GM21576 (cell line): ENCODE results near the gene SIGMAR1.
"Not testable (repeated sequence)": the region's sequence is repeated elsewhere in the genome, so short reads cannot be mapped to it uniquely, and the experiment has no call there.

Experiments used
- ATAC-seq: cut with Tn5 transposase; IDR thresholded peaks from one replicate; pipeline ENCODE4 v1.9.1; 2021; ENCODE audit warnings: mild to moderate bottlenecking, moderate library complexity; ENCODE audit not compliant: unreplicated experiment

SIGMAR1 gene

DNA sequence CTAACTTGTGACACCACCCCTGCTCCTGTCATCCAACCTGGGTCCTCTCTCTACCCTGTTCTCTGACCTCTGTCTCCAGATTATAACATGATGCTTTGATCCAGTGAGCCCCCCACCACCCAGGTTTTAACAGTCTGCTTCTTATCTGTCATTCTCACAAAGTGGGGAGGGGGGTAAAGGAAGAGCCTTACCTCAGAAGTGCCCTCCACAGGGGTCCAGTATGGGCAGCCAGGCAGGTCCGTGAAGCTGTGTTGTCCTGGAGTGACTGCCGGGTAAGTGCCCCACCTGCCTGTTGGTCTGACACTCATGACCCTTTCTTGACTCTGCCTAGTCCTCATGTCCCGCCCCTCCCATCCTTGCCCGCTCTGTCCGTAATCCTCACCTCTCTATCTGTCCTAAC, 17.8 kb upstream of the SIGMAR1 start:
- no peak for ATAC-seq

DNA sequence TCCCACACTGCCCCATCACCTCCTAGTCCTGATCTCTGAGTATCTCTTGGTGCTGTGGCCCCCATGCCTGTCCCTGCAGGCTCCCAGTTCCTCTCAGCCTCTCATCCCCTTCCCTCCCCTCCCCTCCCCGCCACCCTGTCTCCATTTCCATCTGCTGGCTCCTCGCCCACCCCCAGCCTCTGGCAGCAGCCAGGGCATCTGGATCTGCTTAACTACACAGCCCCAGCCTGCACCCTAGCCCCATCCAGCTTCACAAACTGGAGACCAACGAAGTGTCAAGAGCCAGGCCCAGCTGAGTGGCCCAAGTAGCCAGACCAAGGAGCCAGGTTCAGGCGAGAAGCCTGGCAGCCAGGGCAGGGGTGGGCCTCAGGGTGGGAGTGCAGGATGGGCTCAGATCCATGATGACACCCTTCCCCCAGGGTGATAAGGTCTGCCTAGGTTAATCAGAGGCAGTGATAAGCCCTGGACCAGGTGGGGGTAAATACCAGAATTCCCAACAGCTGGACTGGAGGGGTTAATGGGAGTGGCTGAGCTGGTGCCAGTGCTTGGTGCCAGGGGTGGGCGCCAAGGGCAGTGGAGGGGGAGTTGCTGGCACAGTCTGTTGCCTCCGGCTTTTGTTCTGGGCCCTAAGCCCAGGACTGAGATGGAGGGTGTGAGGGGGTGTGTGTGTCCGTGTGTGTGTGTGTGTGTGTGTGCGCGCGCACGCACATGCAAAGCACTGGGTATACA, 16.9 kb upstream of the SIGMAR1 start:
- ATAC-seq = no peak

DNA sequence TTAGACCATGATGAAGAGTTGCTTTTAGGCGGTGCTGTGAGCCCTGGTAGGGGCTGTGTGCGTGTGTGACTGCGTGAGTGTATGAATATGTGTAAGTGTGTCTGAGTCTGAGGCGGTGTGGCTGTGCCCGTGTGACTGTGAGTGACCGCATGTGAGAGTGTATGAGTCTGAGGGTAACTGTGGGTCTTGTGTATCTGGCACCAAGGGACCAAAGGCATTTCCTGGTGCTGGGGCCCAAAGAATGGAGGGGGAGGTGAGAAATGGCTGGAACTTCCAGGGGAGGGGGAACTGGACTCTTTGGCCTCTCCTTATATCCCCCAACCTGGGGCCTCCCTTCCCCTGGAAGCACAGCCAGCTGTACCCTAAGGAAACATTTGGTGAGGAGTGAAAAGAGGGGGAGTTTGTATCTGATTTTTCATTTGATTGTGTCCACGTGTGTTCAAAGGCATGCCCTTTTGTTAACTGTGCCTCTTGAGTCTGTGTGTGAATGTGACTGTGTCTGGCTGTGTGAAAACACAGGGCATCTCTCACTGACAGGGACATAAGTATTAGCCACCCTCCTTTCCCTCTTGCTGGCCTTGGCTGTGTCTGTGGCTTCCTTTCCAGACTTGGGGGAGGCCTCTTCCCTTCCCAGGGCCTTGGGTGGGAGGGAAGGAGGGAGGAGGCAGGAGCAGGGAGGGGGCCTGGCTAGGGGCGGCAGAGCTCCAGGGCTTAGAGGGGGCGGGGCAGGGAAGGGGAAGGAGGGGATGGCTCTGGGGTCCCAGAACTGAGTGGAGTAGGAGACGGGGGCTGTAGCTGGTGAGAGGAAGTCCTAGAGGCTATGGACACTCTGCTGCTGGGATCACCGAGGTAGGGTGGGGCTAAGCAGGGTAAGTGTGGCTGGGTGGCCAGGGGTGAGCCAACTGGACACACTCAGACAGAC, 15.8 kb upstream of the SIGMAR1 start:
- no peak for ATAC-seq

DNA sequence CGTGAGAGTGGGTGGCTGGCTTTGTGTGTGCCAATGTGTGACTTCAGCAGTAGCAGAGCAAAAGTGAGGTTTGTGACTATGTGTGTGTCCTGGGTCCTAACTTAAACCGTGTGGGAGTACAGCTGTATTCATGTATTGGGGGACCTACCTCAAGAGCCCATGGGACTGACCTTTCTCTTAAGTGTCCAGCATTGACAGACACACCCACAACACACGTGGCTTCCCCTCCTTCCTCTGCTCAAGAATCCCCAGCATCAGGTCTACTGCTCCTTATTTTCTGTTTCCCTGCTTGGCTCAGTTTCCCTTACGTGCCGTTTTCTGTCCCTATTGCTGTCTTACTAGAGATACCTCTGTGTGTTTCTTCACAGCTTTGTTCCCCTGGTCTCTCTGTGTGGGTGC, 15.0 kb upstream of the SIGMAR1 start:
- no peak for ATAC-seq

DNA sequence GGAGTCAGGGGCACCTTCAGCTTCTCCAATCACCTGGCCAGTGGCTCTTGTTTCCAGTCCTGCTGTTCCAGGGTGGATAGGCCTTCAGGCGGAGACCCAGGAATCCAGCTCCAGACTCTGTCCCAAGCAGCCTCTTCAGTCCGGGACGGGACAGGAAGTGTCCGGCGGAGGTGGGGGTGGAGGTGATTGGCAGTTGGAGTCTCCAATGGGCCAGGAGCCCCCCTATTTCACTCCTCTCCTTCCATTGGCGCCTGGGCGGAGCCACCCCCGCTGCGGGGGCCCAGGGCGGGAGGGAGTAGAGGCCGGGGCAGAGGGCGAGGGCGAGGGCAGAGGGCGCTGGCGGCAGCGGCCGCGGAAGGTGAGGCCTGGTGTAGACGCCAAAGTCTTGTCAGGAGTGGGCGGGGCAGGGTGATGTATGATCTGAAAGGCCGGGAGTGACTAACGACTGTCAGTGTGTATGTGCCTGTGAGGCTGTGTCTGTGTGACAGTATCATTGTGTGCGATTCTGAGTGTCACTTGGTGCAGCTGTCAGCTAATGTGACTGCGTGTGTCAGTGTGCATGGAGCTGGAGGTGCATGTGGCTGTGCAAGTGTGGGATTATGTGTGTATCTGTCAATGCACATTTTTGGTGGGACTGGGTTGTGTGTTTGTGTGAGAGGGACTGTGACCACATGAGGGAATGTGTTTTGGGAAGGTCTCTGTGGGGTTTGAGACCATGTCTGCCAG, 14.5 kb upstream of the SIGMAR1 start, which contains the start of gene IL11RA:
IL11RA (plus strand) TSS at position 310 of the 726 bp plus-strand sequence. CDS start 3,033 bp downstream, outside the sequence.
- ATAC-seq = no peak

DNA sequence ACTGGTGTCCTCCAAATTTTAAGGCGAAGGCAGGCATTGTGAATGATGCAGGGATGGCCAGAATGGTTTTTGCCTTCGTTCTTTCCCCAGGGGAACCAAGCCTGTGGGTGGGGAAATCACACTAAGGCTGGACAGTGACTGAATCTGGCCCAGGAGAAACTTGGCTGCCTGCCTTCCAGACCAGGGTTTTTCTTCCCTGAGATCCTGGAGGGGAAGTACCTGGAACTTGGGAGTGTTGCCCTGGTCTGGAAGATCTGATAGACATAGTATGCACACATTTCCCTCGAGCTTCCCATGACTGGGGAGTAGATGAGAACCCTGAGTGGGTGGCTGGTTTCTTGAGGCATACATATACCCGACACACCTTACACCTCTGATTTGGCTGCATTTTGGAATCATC, 13.7 kb upstream of the SIGMAR1 start:
- no peak for ATAC-seq

DNA sequence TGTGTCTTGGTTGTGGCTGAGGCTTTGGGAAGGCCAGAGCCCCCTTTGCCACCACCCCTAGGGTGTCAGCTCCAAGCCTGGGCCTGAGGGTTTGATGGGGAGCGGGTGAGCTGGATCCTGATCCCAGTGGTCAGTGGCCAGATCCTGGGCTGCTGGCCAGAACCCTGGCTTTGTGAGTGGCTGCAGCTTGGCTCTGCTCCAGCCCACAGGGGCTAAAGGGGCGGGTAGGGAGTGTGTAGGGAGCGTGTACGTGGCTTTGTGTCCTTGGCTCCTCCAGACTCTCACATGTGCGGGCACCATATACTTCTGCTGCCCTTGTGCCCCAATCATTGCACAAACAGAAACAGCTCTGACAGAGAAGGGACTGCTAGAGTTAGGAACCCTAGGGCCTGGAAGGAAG, 13.2 kb upstream of the SIGMAR1 start:
- ATAC-seq = no peak

DNA sequence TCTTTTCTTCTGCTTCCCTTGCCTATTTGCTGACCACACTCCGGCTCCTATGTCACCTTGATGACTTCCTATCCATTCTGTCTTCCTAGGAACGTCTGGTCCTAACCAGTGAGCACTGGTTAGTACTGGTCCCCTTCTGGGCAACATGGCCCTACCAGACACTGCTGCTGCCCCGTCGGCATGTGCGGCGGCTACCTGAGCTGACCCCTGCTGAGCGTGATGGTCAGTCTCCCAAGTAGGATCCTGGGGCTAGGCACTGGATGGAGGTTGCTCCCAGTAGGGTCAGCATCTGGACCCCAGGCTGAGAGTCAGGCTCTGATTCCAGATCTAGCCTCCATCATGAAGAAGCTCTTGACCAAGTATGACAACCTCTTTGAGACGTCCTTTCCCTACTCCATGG, 11.1 kb upstream of the SIGMAR1 start:
- ATAC-seq = no peak

DNA sequence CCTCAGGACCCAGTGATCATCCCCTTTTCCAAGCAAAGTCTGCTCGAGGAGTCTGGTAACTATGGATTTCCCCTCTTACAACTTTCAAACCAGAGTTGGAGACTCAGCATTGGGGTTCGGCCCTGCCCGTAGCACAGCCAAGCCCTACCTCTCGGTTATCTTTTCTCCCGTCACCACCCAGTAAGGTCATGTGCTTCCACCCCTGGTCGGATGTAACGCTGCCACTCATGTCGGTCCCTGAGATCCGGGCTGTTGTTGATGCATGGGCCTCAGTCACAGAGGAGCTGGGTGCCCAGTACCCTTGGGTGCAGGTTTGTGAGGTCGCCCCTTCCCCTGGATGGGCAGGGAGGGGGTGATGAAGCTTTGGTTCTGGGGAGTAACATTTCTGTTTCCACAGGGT, 10.1 kb upstream of the SIGMAR1 start:
- no peak for ATAC-seq

DNA sequence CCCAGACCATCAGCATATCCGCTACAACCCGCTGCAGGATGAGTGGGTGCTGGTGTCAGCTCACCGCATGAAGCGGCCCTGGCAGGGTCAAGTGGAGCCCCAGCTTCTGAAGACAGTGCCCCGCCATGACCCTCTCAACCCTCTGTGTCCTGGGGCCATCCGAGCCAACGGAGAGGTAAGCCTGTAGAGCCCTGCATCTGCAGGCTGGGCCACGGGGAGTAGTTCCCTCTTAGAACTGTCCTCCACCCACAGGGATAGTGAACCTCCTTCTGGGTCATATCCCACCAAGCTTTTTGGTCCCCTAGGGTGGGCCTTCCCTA, 9.5 kb upstream of the SIGMAR1 start:
- ATAC-seq = no peak

DNA sequence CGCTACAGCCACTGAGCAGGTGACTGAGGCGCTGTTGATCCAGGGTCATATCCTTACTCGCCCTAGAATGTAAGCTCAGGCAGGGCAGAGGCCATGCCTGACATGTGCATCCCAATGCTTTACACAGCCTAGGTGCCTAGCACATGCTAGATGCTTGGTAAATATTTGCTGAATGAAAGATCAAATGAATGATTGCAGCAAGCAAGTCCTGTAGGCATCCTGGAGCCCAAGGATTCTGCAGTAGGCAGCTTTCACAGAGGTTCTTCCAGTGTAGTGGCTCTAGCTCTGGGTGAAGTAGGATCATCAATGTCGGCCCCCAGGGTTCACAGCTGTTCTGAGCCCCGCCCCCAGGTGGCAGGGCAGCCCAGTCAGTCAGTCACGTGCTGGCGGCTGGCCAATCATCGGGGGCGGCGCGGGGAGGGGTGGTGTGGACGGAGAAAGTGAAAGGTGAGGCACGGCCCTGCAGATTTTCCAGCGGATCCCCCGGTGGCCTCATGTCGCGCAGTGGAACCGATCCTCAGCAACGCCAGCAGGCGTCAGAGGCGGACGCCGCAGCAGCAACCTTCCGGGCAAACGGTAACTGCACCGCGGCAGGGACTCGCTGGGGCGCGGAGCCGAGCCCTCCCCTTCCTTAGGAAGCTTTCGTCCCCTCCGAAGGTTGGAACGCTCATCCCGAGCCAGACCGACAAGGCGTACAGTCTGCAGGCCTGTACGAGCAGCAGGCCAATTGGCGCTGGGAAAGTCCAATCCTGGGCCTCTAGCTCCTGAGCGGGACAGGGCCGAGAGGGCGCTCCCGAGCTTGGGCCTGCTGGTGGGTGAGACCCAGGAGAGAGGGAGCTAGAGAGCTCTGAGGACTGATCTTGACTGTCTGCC, 8.9 kb upstream of the SIGMAR1 start, which contains the start of gene GALT:
GALT (plus strand) TSS at position 465 of the 873 bp plus-strand sequence; CDS start at position 495, 30 bp downstream.
- peak; percentile 87 for ATAC-seq

DNA sequence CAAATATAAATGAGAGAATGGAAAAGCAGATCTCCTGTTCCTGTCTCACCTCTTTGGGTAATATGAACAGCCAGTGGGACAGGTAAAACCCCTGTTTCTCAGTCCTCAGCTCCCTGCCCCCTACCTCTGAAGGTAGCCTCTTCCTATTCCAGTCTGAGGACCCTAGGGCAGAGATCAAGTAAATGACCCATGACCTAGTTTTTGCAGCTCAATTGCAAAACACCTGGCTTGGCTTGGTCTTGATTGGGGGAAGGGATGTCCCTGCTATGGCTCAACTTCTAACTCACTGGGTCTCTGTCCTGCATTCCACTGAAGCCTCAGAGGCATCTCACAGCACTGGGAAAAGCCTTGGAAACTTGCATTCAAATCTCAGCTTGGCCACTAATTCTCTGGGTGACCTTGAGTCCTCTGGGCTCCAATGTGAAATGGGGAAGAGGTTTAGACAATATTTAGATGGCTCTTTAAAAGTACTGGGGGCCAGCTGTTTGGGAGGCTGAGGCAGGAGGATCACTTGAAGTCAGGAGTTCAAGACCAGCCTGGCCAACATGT, 7.3 kb upstream of the SIGMAR1 start:
- no peak for ATAC-seq

DNA sequence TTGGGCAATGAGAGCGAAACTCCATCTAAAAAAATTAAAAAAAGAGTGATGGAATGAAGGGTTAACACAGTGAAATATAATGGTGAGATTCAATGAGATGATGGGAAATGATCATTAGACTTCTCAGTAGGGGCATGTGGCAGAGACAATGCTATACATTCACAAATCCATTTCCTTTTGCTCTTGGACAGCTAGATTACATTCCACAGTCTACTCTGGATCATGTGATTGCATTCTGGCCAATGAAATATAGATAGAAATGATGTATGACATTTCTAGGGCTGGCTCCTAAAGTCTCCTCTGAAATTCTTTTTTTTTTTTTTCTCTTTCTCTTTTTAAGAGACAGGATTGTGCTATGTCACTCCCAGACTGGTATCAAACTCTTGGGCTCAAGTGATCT, 5.1 kb upstream of the SIGMAR1 start:
- ATAC-seq = no peak

DNA sequence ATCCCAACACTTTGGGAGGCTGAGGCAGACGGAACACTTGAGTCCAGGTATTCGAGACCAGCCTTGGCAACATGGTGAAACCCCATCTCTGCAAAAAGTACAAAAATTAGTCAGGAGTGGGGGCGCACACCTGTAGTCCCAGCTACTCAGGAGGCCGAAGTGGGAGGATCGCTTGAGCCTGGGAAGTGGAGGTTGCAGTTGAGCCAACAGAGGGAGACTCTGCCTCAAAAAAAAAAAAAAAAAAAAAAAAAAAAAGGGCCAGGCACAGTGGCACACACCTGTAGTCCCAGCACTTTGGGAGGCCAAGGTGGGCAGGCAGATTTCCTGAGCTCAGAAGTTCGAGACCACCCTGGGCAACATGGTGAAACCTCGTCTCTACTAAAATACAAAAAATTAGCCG, 1.7 kb upstream of the SIGMAR1 start:
- not testable (repeated sequence) for ATAC-seq

DNA sequence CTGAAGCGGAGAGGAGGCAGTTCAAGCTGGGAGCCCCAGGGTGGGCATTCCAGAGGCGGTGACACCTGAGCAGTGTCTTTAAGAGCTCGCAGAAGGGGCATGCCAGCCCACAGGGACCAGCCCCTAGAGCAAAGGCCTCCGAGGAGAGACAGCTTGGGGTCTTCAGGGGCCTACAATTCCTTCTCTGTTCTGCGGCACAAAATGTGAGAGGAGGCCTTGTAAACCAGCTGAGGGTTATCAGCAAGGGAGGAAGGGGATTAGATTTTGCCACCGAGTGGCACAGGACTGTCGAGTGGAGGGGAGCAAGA, 505 bp upstream of the SIGMAR1 start:
- ATAC-seq = no peak

DNA sequence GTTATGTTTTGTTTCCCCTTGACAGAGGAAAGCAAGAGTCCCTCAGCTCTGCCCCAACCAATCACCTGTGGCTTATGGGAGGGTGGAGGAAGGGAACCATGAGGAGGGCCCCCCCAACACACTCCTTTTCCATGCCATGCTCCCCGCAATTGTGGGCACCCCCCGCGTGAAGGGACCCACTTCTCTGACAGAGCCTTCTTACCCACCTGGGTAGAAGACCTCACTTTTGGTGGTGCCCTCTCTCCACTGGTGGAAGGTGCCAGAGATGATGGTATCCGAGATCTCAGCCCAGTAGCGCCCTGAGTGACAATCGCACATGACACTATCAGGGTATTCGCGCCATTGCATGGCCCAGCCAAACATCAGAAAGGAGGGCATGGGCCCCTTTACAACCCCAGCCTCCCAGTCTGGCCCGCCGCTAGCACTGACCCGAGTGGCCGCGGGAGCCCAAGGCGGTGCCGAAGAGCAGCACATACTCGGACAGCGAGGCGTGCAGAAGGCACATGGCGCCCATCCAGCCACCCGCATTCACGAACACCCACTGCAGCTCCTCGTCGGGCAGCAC, 714 bp downstream of the SIGMAR1 start:
- ATAC-seq = no peak

DNA sequence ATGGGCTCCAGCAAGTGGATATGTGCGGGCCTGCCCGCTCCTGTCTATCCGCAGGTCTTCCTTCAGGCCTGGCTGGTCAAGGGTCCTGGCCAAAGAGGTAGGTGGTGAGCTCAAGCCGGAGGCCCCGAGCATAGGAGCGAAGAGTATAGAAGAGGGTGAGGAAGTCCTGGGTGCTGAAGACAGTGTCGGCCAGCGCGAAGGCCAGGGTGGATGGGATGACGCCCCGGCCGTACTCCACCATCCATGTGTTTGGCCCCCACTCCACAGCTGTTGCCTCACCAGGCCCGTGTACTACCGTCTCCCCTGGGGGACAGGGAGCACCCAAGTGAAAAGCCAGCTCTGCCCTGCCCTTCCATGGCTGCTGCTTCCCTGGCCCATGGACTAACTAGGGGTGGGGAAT, 2.0 kb downstream of the SIGMAR1 start:
- no peak for ATAC-seq

DNA sequence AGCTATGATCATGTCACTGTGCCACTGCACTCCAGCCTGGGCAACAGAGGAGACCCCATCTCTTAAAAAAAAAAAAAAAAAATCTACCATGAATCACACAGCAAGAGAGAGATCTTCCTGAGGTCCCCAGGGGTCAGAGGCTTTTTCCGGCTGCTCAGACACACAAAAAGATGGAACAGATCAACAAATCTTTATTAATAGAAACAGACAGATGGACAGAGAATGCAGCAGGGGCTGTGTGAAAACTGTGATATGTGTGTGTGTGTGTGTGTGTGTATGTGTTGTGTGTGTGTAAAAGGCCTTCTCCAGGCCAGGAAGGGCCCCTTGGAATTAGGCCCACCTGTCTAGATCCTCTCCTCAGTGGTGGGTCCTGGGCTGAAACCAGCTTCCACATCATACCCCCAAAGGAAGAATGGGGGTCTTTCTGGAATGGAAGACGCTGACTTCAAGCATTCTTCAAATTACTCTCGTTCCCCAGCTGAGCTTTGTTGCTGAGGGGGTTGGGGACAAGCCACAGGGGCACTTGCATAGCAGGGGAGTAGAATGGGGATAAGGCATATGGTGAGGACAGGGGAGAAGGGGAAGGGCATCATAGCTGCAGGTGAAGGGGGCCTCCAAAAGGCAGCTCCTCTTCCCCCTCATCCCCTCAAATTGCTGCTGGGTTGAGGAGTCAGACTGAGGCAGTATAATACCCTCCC, 2.9 kb downstream of the SIGMAR1 start:
- ATAC-seq = no peak

DNA sequence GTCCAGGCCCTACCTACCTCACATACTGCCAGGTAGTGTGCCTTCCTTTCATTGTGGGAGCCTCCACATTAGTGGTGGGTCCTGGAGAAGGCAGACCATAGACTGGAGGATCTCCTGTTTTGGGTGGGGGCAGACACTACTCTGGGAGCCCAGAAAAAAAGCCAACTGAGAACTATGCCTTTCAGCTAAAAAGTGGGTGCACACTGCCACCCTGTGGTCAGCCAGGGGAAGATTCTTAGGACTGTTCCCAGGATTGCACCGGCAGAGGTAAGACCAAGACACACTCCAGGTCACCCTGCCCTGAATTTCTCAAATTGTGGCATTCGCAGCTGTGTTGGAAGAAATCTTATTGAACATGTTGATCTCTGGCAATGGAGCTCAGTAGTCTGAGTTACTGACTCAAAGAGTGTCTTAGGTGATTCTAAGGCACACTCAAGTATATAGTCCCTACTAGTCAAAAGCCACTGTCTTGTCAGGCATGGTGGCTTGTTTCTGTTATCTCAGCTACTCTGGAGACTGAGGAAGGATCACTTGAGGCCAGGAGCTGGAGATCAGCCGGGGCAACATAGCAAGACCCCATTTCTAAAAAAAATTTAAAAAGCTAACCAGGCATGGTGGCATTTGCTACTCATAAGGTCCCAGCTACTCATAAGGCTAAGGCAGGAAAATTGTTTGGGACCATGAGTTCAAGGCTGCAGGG, 3.6 kb downstream of the SIGMAR1 start:
- no peak for ATAC-seq
